ENCODE results near the gene GLT1D1. TPM values are rescaled to one million over a fixed set of nuclear protein-coding genes. Genes with fewer than 3 reads are reported as not detected.
"Not testable (repeated sequence)": the region's sequence is repeated elsewhere in the genome, so short reads cannot be mapped to it uniquely, and the experiment has no call there.

GLT1D1 gene
- polyA plus RNA-seq, 3 donors = 40.6 to 55.6 (median 53.3) TPM

DNA sequence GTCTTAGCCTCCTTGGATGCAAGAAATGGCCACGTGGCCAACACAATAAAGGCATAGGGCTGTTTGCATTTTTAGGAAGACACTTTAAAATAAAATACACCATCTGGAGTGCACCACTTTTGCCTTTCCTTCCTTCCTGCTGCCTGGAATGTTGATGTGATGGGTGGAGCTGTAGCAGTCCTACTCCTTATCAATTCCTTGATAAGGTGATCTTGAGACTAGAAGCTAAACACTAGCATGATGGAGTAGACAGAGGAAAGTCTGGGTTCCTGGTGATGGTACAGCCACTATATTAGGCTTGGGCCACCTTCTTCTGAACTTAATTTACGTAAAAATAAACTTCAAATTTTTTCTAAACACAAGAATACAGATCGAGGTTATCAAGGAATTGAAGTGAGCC lies 2.9 kb upstream of the GLT1D1 start:
- peaks cover 28% of the 10 kb centered on the region for H3K79me2 ChIP-seq (ENCODE audit: insufficient read depth, low read length)
- peaks cover 30 to 31% of the 10 kb centered on the region in 2 donors for H3K4me1 ChIP-seq (ENCODE audit: control insufficient read depth in 1 of 2, insufficient read depth in 2 of 2, low read length in 2 of 2)
- Mint-ChIP-seq H3K27me3 (ENCODE audit: low read depth in 3 of 3) (peaks cover 4 to 11% (median 7%) of the 10 kb centered on the region in 3 donors), H3K4me1 (peaks cover 29% of the 10 kb centered on the region), H3K4me3 (no peak overlapping the region), H3K36me3 (peaks cover 11 to 21% of the 10 kb centered on the region in 2 donors), H3K9me3 (peaks cover 2 to 14% (median 4%) of the 10 kb centered on the region in 7 donors), H3K27ac (peak overlapping the region in 1 of 7 donors; percentile 60)
- no peak overlapping the region for H3K4me3 ChIP-seq (replicated peaks in 1 of 3; ENCODE audit: low read depth in 2 of 3, low read length in 3 of 3)
- TF ChIP-seq, protein P1, sequence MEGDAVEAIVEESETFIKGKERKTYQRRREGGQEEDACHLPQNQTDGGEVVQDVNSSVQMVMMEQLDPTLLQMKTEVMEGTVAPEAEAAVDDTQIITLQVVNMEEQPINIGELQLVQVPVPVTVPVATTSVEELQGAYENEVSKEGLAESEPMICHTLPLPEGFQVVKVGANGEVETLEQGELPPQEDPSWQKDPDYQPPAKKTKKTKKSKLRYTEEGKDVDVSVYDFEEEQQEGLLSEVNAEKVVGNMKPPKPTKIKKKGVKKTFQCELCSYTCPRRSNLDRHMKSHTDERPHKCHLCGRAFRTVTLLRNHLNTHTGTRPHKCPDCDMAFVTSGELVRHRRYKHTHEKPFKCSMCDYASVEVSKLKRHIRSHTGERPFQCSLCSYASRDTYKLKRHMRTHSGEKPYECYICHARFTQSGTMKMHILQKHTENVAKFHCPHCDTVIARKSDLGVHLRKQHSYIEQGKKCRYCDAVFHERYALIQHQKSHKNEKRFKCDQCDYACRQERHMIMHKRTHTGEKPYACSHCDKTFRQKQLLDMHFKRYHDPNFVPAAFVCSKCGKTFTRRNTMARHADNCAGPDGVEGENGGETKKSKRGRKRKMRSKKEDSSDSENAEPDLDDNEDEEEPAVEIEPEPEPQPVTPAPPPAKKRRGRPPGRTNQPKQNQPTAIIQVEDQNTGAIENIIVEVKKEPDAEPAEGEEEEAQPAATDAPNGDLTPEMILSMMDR (IDR thresholded peaks at IDR 0.05) = no peak
- no peak overlapping the region for H3K9ac ChIP-seq (ENCODE audit: insufficient read depth, low read length, poor library complexity, severe bottlenecking)
- no peaks in the 10 kb centered on the region for H3K27me3 ChIP-seq (ENCODE audit: control insufficient read depth in 2 of 2, insufficient read depth in 2 of 2, low read length in 2 of 2)
- no peaks in the 10 kb centered on the region for H3K36me3 ChIP-seq (replicated peaks in 1 of 2; ENCODE audit: control insufficient read depth in 1 of 2, insufficient read depth in 2 of 2, low read length in 2 of 2)
- H3K4me2 ChIP-seq (replicated peaks; ENCODE audit: extremely low read depth, low read length, poor library complexity, severe bottlenecking) = no peak overlapping the region
- no peak overlapping the region for H2AFZ ChIP-seq (ENCODE audit: insufficient read depth, low read depth, low read length, poor library complexity, severe bottlenecking)
- no peak overlapping the region for H3K27ac ChIP-seq (ENCODE audit: low read depth in 1 of 2, low read length in 2 of 2)
- H4K20me1 ChIP-seq (ENCODE audit: insufficient read depth, low read length) = no peaks in the 10 kb centered on the region
- intact Hi-C loops (cut with micrococcal nuclease) = loop anchor here in 1 of 2 donors (5.0 kb wide), 2 partner anchors 33 to 67 kb away; no protein-coding TSS in a partner anchor
- no peak for DNase-seq
- no peaks in the 10 kb centered on the region for H3K9me3 ChIP-seq (replicated peaks in 1 of 2; ENCODE audit: control insufficient read depth in 1 of 2, insufficient read depth in 1 of 2, low read length in 2 of 2)
- 100% methylated on average over 1 of the region's 3 CpGs for WGBS (ENCODE audit: insufficient coverage)

DNA sequence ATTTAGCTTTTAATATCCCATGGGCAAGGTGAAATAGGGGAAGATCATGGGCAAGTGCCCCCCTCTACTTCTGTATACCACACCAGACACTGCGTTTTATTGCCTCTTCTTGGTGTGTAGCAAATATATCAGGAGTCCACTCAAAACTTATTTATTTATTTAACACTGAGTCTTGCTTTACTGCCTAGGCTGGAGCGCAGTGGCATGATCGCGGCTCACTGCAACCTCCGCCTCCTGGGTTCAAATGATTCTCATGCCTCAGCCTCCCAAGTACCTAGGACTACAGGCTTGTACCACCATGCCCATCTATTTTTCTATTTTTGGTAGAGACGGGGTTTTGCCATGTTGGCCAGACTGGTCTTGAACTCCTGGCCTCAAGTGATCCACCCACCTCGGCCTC lies 1.8 kb upstream of the GLT1D1 start:
- WGBS (ENCODE audit: insufficient coverage) = 71% methylated on average over 2 of the region's 7 CpGs
- not testable (repeated sequence) for H3K27ac ChIP-seq (ENCODE audit: low read depth in 1 of 2, low read length in 2 of 2); DNase-seq; H2AFZ ChIP-seq (ENCODE audit: insufficient read depth, low read depth, low read length, poor library complexity, severe bottlenecking); H3K27me3 ChIP-seq (ENCODE audit: control insufficient read depth in 2 of 2, insufficient read depth in 2 of 2, low read length in 2 of 2); H3K9me3 ChIP-seq (replicated peaks in 1 of 2; ENCODE audit: control insufficient read depth in 1 of 2, insufficient read depth in 1 of 2, low read length in 2 of 2); H3K9ac ChIP-seq (ENCODE audit: insufficient read depth, low read length, poor library complexity, severe bottlenecking); H3K36me3 ChIP-seq (replicated peaks in 1 of 2; ENCODE audit: control insufficient read depth in 1 of 2, insufficient read depth in 2 of 2, low read length in 2 of 2); H3K4me3 Mint-ChIP-seq; H3K4me3 ChIP-seq (replicated peaks in 1 of 3; ENCODE audit: low read depth in 2 of 3, low read length in 3 of 3); H3K4me2 ChIP-seq (replicated peaks; ENCODE audit: extremely low read depth, low read length, poor library complexity, severe bottlenecking); H4K20me1 ChIP-seq (ENCODE audit: insufficient read depth, low read length)
- H3K79me2 ChIP-seq (ENCODE audit: insufficient read depth, low read length) = peaks cover 39% of the 10 kb centered on the region
- Mint-ChIP-seq H3K36me3 (peaks cover 11 to 27% of the 10 kb centered on the region in 2 donors), H3K9me3 (peaks cover 2 to 14% (median 4%) of the 10 kb centered on the region in 7 donors), H3K4me1 (peaks cover 38% of the 10 kb centered on the region), H3K27ac (peak overlapping the region in 2 of 7 donors; percentile 6 to 77), H3K27me3 (ENCODE audit: low read depth in 3 of 3) (peaks cover 4 to 11% (median 7%) of the 10 kb centered on the region in 3 donors)
- intact Hi-C loops (cut with micrococcal nuclease) = loop anchor here in 1 of 2 donors (5.0 kb wide), 2 partner anchors 34 to 66 kb away; no protein-coding TSS in a partner anchor
- H3K4me1 ChIP-seq (ENCODE audit: control insufficient read depth in 1 of 2, insufficient read depth in 2 of 2, low read length in 2 of 2) = peaks cover 40 to 41% of the 10 kb centered on the region in 2 donors

Measured in CD14-positive monocyte (primary cell).